Measurements from ENCODE around the gene SESN2. TPM values are rescaled to one million over a fixed set of nuclear protein-coding genes. Genes with fewer than 3 reads are reported as not detected.

SESN2 gene
- total RNA-seq, 1 experiment from 2014 or later = 118 TPM

- intact Hi-C loops (cut with micrococcal nuclease) = no loop called here
- H3K27ac Mint-ChIP-seq (ENCODE audit: low read depth, unreplicated experiment) = no peak overlapping the region
- H3K27me3 Mint-ChIP-seq (ENCODE audit: insufficient read depth, unreplicated experiment) = no peaks in the 10 kb centered on the region
- BruUV-seq (replicated peaks) = TSS peak; percentile 18
- no peak overlapping the region for H3K4me3 Mint-ChIP-seq (ENCODE audit: unreplicated experiment)
- no peaks in the 10 kb centered on the region for H3K9me3 Mint-ChIP-seq (ENCODE audit: unreplicated experiment)
- CTCF ChIA-PET = interaction anchor here (0.7 kb wide), 1 partner anchor 76 kb away, joined by 3 read pairs; no protein-coding TSS in a partner anchor
- POLR2A ChIA-PET = no interaction called here
- no peaks in the 10 kb centered on the region for H3K4me1 Mint-ChIP-seq (ENCODE audit: insufficient read depth, unreplicated experiment)
- no peak for DNase-seq (ENCODE audit: unreplicated experiment)
- no peak for TF ChIP-seq CTCF (IDR thresholded peaks at IDR 0.05; ENCODE audit: unreplicated experiment)
- H3K36me3 Mint-ChIP-seq (ENCODE audit: insufficient read depth, unreplicated experiment) = peaks cover 84% of the 10 kb centered on the region
Observed at GRCh38 chr1:28281608-28282425, 22.5 kb downstream of the SESN2 start.

GRCh38 chr1:28282426-28283407 lies 23.4 kb downstream of the SESN2 start:
- Mint-ChIP-seq H3K9me3 (ENCODE audit: unreplicated experiment) (no peaks in the 10 kb centered on the region), H3K27ac (ENCODE audit: low read depth, unreplicated experiment) (no peak overlapping the region), H3K27me3 (ENCODE audit: insufficient read depth, unreplicated experiment) (no peaks in the 10 kb centered on the region), H3K4me1 (ENCODE audit: insufficient read depth, unreplicated experiment) (no peaks in the 10 kb centered on the region), H3K36me3 (ENCODE audit: insufficient read depth, unreplicated experiment) (peaks cover 81% of the 10 kb centered on the region), H3K4me3 (ENCODE audit: unreplicated experiment) (no peak overlapping the region)
- DNase-seq (ENCODE audit: unreplicated experiment) = no peak
- BruUV-seq (replicated peaks) = no TSS peak
- ChIA-PET POLR2A (interaction anchor here (1.5 to 3.4 kb wide), 3 partner anchors 22 to 46 kb away, joined by 6 to 22 read pairs (median 18); partner anchors contain the start of genes MED18 and SESN2), CTCF (no interaction called here)
- TF ChIP-seq CTCF (IDR thresholded peaks at IDR 0.05; ENCODE audit: unreplicated experiment) = no peak
- intact Hi-C loops (cut with micrococcal nuclease) = no loop called here

GRCh38 chr1:28286111-28286510 lies 26.8 kb downstream of the SESN2 start:
- DNase-seq (ENCODE audit: unreplicated experiment) = no peak
- Mint-ChIP-seq H3K9me3 (ENCODE audit: unreplicated experiment) (no peaks in the 10 kb centered on the region), H3K4me3 (ENCODE audit: unreplicated experiment) (no peak overlapping the region), H3K27me3 (ENCODE audit: insufficient read depth, unreplicated experiment) (no peaks in the 10 kb centered on the region), H3K27ac (ENCODE audit: low read depth, unreplicated experiment) (no peak overlapping the region), H3K36me3 (ENCODE audit: insufficient read depth, unreplicated experiment) (peaks cover 47% of the 10 kb centered on the region), H3K4me1 (ENCODE audit: insufficient read depth, unreplicated experiment) (no peaks in the 10 kb centered on the region)
- no peak for TF ChIP-seq CTCF (IDR thresholded peaks at IDR 0.05; ENCODE audit: unreplicated experiment)
- ChIA-PET POLR2A (interaction anchor here (0.7 to 3.4 kb wide), 7 partner anchors 11 to 56 kb away, joined by 3 to 22 read pairs (median 8); partner anchors contain the start of gene SESN2), CTCF (interaction anchor here (1.0 to 3.0 kb wide), 2 partner anchors 14 to 37 kb away, joined by 3 to 15 read pairs; no protein-coding TSS in a partner anchor)
- BruUV-seq (replicated peaks) = no TSS peak
- intact Hi-C loops (cut with micrococcal nuclease) = no loop called here
